ENCODE results near the gene SETD3. TPM values are rescaled to one million over a fixed set of nuclear protein-coding genes. Genes with fewer than 3 reads are reported as not detected.

The SETD3 gene
- total and polyA plus RNA-seq, 2 donors (not counting 1 experiment from before 2014, with no cell fraction given) = 11.0 to 32.1 TPM

DNA sequence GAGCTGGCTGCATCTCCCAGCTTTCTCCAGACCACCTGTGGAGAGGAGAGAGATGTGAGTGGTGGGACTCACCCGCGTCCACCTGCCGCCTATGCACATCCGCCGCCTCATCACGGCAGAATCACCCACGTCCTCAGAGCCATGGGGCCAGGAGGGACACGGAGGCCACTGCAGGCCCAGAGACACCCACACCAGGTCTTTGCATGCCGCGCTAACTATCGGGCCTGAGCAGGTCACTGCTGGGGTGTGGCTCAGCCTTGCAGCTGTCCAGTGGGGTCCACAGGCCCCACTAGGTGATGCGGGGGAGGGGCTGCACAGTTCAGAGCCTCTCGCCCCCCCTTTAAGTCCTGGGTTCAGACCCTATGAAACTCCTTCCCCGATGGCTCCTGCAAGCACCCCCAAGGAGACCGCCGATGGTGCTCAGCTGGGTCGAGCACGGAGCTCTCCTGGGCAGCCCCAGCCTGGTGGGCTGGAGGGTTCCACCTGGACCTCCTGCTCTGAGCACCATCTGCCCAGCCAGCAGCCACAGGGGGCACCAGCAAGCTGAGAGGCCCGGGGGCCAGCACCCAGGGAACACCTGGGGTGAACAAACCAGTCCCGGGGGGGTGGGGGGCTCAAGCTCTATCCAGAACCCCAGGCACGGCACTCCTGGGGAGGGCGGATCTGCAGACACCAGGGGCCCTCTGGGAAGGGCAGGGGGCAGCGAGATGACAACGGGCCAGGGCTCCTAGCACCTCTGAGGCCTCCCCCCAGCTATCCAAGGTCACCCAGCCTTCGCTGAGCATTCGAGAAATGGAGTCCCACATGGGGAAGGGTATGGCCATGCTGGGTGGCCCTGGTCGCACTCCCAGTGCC is 34.9 kb upstream of the SETD3 start:
- Histone ChIP-seq H3K9me3 (ENCODE audit: control extremely low read depth in 1 of 3, control insufficient read depth in 2 of 3, insufficient read depth in 1 of 3, low read length in 2 of 3) (no peaks in the 10 kb centered on the region), H3K4me1 (ENCODE audit: control insufficient read depth in 2 of 2, insufficient read depth in 2 of 2, low read length in 2 of 2) (no peaks in the 10 kb centered on the region), H3K4me2 (replicated peaks; ENCODE audit: low read depth, low read length, poor library complexity, severe bottlenecking) (no peak overlapping the region), H4K20me1 (ENCODE audit: control insufficient read depth, insufficient read depth, low read length, poor library complexity, severe bottlenecking) (no peaks in the 10 kb centered on the region), H3K36me3 (replicated peaks in 1 of 2; ENCODE audit: control extremely low read depth in 1 of 2, control insufficient read depth in 1 of 2, extremely low read depth in 1 of 2, insufficient read depth in 2 of 2, low read length in 1 of 2) (peaks cover 0 to 10% of the 10 kb centered on the region in 2 experiments), H3K79me2 (ENCODE audit: control insufficient read depth, insufficient read depth, low read length) (no peaks in the 10 kb centered on the region), H3K9ac (ENCODE audit: low read length) (no peak overlapping the region), H3K27ac (ENCODE audit: low read length in 2 of 2) (no peak overlapping the region), H3K27me3 (replicated peaks in 1 of 4; ENCODE audit: control extremely low read depth in 1 of 4, control insufficient read depth in 3 of 4, insufficient read depth in 4 of 4, low read length in 3 of 4) (no peaks in the 10 kb centered on the region), H3K4me3 (ENCODE audit: control extremely low read depth in 1 of 5, extremely low read depth in 1 of 5, insufficient read depth in 1 of 5, low read depth in 2 of 5, low read length in 4 of 5) (no peak overlapping the region), H2AFZ (ENCODE audit: insufficient read depth, low read depth, low read length, poor library complexity, severe bottlenecking) (no peak overlapping the region)
- no peaks in the 10 kb centered on the region for H3K9me3 Mint-ChIP-seq (ENCODE audit: insufficient read depth)
- H3K27me3 Mint-ChIP-seq = no peaks in the 10 kb centered on the region
- 92% methylated on average over 27 of the region's 27 CpGs for WGBS (ENCODE audit: insufficient coverage)
- H3K4me3 Mint-ChIP-seq = no peak overlapping the region
- TF ChIP-seq, protein P1, sequence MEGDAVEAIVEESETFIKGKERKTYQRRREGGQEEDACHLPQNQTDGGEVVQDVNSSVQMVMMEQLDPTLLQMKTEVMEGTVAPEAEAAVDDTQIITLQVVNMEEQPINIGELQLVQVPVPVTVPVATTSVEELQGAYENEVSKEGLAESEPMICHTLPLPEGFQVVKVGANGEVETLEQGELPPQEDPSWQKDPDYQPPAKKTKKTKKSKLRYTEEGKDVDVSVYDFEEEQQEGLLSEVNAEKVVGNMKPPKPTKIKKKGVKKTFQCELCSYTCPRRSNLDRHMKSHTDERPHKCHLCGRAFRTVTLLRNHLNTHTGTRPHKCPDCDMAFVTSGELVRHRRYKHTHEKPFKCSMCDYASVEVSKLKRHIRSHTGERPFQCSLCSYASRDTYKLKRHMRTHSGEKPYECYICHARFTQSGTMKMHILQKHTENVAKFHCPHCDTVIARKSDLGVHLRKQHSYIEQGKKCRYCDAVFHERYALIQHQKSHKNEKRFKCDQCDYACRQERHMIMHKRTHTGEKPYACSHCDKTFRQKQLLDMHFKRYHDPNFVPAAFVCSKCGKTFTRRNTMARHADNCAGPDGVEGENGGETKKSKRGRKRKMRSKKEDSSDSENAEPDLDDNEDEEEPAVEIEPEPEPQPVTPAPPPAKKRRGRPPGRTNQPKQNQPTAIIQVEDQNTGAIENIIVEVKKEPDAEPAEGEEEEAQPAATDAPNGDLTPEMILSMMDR (IDR thresholded peaks at IDR 0.05) = no peak
- no peak for TF ChIP-seq EZH2 (IDR thresholded peaks at IDR 0.05; ENCODE audit: borderline replicate concordance, insufficient read depth, low read depth, low read length, poor library complexity, severe bottlenecking)
- ATAC-seq (ENCODE audit: low read depth) = no peak
- POLR2A ChIA-PET = no interaction called here
- DNase-seq = no peak
- no peak overlapping the region for H3K27ac Mint-ChIP-seq
- H3K4me1 Mint-ChIP-seq = no peaks in the 10 kb centered on the region
- CTCF ChIA-PET = interaction anchor here (0.9 kb wide), 1 partner anchor 37 kb away, joined by 3 read pairs; no protein-coding TSS in a partner anchor
- intact Hi-C loops (cut with micrococcal nuclease) = no loop called here

DNA sequence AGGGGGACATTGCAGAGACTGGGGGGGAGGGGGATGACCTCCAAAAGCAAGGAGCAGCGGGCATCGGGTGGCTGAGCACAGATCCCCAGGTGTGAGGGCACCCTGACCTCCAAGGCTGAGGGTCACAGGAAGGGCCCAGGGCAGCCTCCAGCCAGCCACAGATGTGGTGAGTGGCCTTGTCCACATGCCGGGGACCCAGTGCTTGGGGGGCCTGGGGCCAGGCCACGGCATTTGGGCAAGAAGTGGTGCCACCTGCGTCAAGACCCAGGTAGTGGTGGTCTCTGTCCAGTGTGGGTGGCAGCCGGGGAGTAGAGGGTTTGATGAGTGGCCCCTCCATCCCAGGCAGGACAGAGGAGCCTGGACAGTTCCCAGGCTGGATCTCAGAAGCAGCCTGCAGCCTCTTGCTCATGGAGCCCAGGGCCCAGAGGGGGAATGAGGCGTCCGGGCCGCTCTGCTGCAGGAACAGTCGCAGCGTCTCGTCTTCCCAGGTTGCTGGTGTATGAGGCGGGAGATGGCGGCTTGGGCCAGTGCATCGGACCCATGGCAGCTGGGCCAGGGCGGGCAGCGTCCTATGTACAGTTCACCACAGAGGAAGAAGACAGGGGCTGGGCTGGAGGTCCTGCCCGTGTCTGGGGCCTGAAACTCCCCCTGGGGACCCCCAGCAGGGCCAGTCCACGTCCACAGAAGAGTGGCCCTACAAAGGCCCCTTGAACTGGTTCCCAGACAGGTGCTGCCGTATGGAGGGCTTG is 34.1 kb upstream of the SETD3 start:
- H3K4me1 Mint-ChIP-seq = no peaks in the 10 kb centered on the region
- no peak for DNase-seq
- Histone ChIP-seq H2AFZ (ENCODE audit: insufficient read depth, low read depth, low read length, poor library complexity, severe bottlenecking) (no peak overlapping the region), H3K4me3 (ENCODE audit: control extremely low read depth in 1 of 5, extremely low read depth in 1 of 5, insufficient read depth in 1 of 5, low read depth in 2 of 5, low read length in 4 of 5) (no peak overlapping the region), H3K27ac (ENCODE audit: low read length in 2 of 2) (no peak overlapping the region), H3K79me2 (ENCODE audit: control insufficient read depth, insufficient read depth, low read length) (no peaks in the 10 kb centered on the region), H3K9ac (ENCODE audit: low read length) (no peak overlapping the region), H4K20me1 (ENCODE audit: control insufficient read depth, insufficient read depth, low read length, poor library complexity, severe bottlenecking) (no peaks in the 10 kb centered on the region), H3K27me3 (replicated peaks in 1 of 4; ENCODE audit: control extremely low read depth in 1 of 4, control insufficient read depth in 3 of 4, insufficient read depth in 4 of 4, low read length in 3 of 4) (no peaks in the 10 kb centered on the region), H3K36me3 (replicated peaks in 1 of 2; ENCODE audit: control extremely low read depth in 1 of 2, control insufficient read depth in 1 of 2, extremely low read depth in 1 of 2, insufficient read depth in 2 of 2, low read length in 1 of 2) (peaks cover 0 to 11% of the 10 kb centered on the region in 2 experiments), H3K9me3 (ENCODE audit: control extremely low read depth in 1 of 3, control insufficient read depth in 2 of 3, insufficient read depth in 1 of 3, low read length in 2 of 3) (no peaks in the 10 kb centered on the region), H3K4me1 (ENCODE audit: control insufficient read depth in 2 of 2, insufficient read depth in 2 of 2, low read length in 2 of 2) (no peaks in the 10 kb centered on the region), H3K4me2 (replicated peaks; ENCODE audit: low read depth, low read length, poor library complexity, severe bottlenecking) (no peak overlapping the region)
- no peak overlapping the region for H3K4me3 Mint-ChIP-seq
- POLR2A ChIA-PET = no interaction called here
- TF ChIP-seq, protein P1 (IDR thresholded peaks at IDR 0.05) = no peak
- no peak for TF ChIP-seq EZH2 (IDR thresholded peaks at IDR 0.05; ENCODE audit: borderline replicate concordance, insufficient read depth, low read depth, low read length, poor library complexity, severe bottlenecking)
- no peak overlapping the region for H3K27ac Mint-ChIP-seq
- H3K9me3 Mint-ChIP-seq (ENCODE audit: insufficient read depth) = no peaks in the 10 kb centered on the region
- no peak for ATAC-seq (ENCODE audit: low read depth)
- WGBS (ENCODE audit: insufficient coverage) = 93% methylated on average over 19 of the region's 20 CpGs
- intact Hi-C loops (cut with micrococcal nuclease) = no loop called here
- CTCF ChIA-PET = no interaction called here
- H3K27me3 Mint-ChIP-seq = no peaks in the 10 kb centered on the region
